Tibial nerve (tissue), 4 donors: ENCODE data around the gene PPP6R2. TPM values are rescaled to one million over a fixed set of nuclear protein-coding genes. Genes with fewer than 3 reads are reported as not detected.
"Not testable (repeated sequence)": the region's sequence is repeated elsewhere in the genome, so short reads cannot be mapped to it uniquely, and the experiment has no call there.

Experiments
- DNase-seq, 2 donors: peaks; one replicate each; pipeline ENCODE4 v3.0.0-alpha.2; 2019; ENCODE audit warnings: low spot score in 2 of 2
- H3K27ac ChIP-seq, 4 donors: fragments of 200-600 bp; sonication (generic) in 3 of 4; one replicate each; pipeline ENCODE4 v1.5.1; 2017 to 2019; ENCODE audit warnings: mild to moderate bottlenecking in 1 of 4
- H3K27me3 ChIP-seq, 2 donors: fragments of 200-600 bp; sonication (generic) in 1 of 2; one replicate each; pipeline versions ENCODE4 v1.5.1 to v1.6.0; 2017 to 2019
- H3K36me3 ChIP-seq, 3 donors: fragments of 200-600 bp; sonication (generic); one replicate each; pipeline ENCODE4 v1.5.1; 2018 to 2019
- H3K4me1 ChIP-seq, 4 donors: fragments of 200-600 bp; sonication (generic) in 3 of 4; one replicate each; pipeline ENCODE4 v1.5.1; 2017 to 2019
- H3K4me3 ChIP-seq, 4 donors: fragments of 200-600 bp; sonication (generic) in 3 of 4; one replicate each; pipeline ENCODE4 v1.5.1; 2017 to 2019; ENCODE audit warnings: mild to moderate bottlenecking in 1 of 4, moderate library complexity in 1 of 4
- H3K9me3 ChIP-seq, 4 donors: fragments of 200-600 bp; sonication (generic) in 3 of 4; one replicate each; pipeline ENCODE4 v1.5.1; 2017 to 2019
- CTCF ChIP-seq, 5 experiments: fragments of 200-600 bp in 3 of 5; fragments of 450-650 bp in 2 of 5; sonication (generic) in 3 of 5; IDR thresholded peaks; one replicate each; pipeline ENCODE4 v1.5.1; 2016 to 2019; ENCODE audit warnings: antibody characterized with exemption in 5 of 5, mild to moderate bottlenecking in 3 of 5, moderate library complexity in 2 of 5
- EP300 ChIP-seq, 2 donors: sonication (generic); formaldehyde crosslinking; IDR thresholded peaks; one replicate each; pipeline ENCODE4 v1.6.1; 2017; ENCODE audit warnings: antibody characterized with exemption in 2 of 2, mild to moderate bottlenecking in 1 of 2
- POLR2A ChIP-seq, 2 donors: fragments of 450-650 bp; IDR thresholded peaks; one replicate each; pipeline ENCODE4 v1.6.1; 2017; ENCODE audit warnings: antibody characterized with exemption in 2 of 2, mild to moderate bottlenecking in 2 of 2, moderate library complexity in 2 of 2
- WGBS, 2 donors: methylation state at CpG; one replicate each; pipeline ENCODE4 v1.1.5; 2018; 5-methylcytosine and 5-hydroxymethylcytosine counted together
- total RNA-seq, 4 donors: library from RNA; depleted of rRNA; stranded (reverse); fragments of >200 nt; gene quantifications; one replicate each; pipeline ENCODE4 v1.1.0, GENCODE V29; 2016

Gene PPP6R2
- total RNA-seq, 4 donors from 2014 or later: 55.9 to 112 (median 76.7) TPM

DNA sequence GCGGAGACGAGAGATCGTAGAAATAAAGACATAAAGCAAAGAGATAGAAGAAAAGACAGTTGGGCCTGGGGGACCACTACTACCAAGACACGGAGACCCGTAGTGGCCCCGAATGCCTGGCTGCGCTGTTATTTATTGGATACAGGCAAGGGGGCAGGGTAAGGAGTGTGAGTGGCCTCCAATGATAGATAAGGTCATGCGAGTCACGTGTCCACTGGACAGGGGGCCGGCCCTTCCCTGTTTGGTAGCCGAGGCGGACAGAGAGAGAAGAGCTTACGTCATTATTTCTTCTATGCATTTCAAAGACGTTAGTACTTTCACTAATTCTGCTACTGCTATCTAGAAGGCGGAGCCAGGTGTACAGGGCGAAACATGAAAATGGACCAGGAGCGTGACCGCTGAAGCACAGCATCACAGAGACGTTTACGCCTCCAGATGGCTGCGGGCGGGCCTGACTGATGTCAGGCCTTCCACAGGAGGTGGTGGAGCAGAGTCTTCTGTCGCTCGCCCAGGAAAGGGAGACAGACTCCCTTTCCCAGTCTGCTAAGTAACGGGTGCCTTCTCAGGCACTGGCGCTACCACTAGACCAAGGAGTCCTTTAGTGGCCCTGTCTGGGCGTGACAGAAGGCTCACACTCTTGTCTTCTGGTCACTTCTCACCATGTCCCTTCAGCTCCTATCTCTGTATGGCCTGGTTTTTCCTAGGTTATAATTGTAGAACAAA, 24.8 kb downstream of the PPP6R2 start:
- no peak overlapping the region for H3K27ac ChIP-seq
- no peak for DNase-seq
- H3K9me3 ChIP-seq: no peaks in the 10 kb centered on the region
- no peak for TF ChIP-seq POLR2A (IDR thresholded peaks at IDR 0.05)
- TF ChIP-seq EP300 (IDR thresholded peaks at IDR 0.05): no peak
- no peak for TF ChIP-seq CTCF (IDR thresholded peaks at IDR 0.05)
- peaks cover 0 to 24% (median 1%) of the 10 kb centered on the region in 4 donors for H3K4me1 ChIP-seq
- no peaks in the 10 kb centered on the region for H3K27me3 ChIP-seq
- H3K4me3 ChIP-seq: no peak overlapping the region
- WGBS, 2 donors: 91 to 92% methylated on average over 27 of the region's 27 CpGs
- H3K36me3 ChIP-seq: peaks cover 0 to 39% (median 0%) of the 10 kb centered on the region in 3 donors

- Histone ChIP-seq H3K27ac (no peak overlapping the region), H3K36me3 (peaks cover 0 to 67% (median 4%) of the 10 kb centered on the region in 3 donors), H3K27me3 (no peaks in the 10 kb centered on the region), H3K9me3 (no peaks in the 10 kb centered on the region), H3K4me1 (peaks cover 0 to 12% (median 1%) of the 10 kb centered on the region in 4 donors), H3K4me3 (no peak overlapping the region)
- no peak for DNase-seq
- WGBS, 2 donors: 94 to 97% methylated on average over 2 of the region's 2 CpGs
- TF ChIP-seq CTCF (IDR thresholded peaks at IDR 0.05) (no peak), EP300 (IDR thresholded peaks at IDR 0.05) (no peak), POLR2A (IDR thresholded peaks at IDR 0.05) (no peak)
Observed at GRCh38 chr22:50371101-50371648, 28.0 kb downstream of the PPP6R2 start.

DNA sequence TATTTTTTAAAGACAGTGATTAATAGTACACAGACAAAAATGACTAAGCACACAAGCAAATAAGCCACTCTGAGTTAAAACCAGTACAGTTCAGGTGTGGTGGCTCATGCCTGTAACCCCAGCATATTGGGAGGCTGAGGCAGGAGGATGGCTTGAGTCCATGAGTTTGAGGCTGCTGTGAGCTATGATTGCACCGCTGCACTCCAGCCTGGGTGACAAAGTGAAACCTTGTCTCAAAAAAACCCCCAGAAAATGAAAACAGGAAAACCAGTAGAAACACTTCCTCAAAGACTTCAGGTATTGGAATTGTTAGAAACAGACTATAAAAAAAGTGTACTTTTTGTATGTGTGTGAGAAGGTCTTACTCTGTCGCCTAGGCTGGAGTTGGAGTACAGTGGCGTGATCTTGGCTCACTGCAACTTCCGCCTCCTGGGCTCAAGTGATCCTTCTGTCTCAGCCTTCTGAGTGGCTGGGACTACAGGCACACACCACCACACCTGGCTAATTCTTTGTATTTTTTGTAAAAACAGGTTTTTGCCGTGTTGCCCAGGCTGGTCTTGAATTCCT, 33.0 kb downstream of the PPP6R2 start:
- no peak overlapping the region for H3K4me3 ChIP-seq
- peaks cover 5 to 74% (median 7%) of the 10 kb centered on the region in 3 donors for H3K36me3 ChIP-seq
- H3K27ac ChIP-seq: no peak overlapping the region
- WGBS, 2 donors: 79 to 94% methylated on average over 5 of the region's 5 CpGs
- DNase-seq: no peak
- no peaks in the 10 kb centered on the region for H3K4me1 ChIP-seq
- H3K9me3 ChIP-seq: no peaks in the 10 kb centered on the region
- H3K27me3 ChIP-seq: no peaks in the 10 kb centered on the region
- TF ChIP-seq POLR2A (IDR thresholded peaks at IDR 0.05) (no peak), EP300 (IDR thresholded peaks at IDR 0.05) (no peak), CTCF (IDR thresholded peaks at IDR 0.05) (no peak)

- H3K4me1 ChIP-seq, H3K27ac ChIP-seq, DNase-seq, H3K9me3 ChIP-seq, H3K4me3 ChIP-seq, H3K27me3 ChIP-seq: not testable (repeated sequence)
- peaks cover 2 to 40% (median 5%) of the 10 kb centered on the region in 3 donors for H3K36me3 ChIP-seq
- 89 to 90% methylated on average over 15 of the region's 15 CpGs for WGBS, 2 donors
Observed at GRCh38 chr22:50381021-50381555, 38.0 kb downstream of the PPP6R2 start.

DNA sequence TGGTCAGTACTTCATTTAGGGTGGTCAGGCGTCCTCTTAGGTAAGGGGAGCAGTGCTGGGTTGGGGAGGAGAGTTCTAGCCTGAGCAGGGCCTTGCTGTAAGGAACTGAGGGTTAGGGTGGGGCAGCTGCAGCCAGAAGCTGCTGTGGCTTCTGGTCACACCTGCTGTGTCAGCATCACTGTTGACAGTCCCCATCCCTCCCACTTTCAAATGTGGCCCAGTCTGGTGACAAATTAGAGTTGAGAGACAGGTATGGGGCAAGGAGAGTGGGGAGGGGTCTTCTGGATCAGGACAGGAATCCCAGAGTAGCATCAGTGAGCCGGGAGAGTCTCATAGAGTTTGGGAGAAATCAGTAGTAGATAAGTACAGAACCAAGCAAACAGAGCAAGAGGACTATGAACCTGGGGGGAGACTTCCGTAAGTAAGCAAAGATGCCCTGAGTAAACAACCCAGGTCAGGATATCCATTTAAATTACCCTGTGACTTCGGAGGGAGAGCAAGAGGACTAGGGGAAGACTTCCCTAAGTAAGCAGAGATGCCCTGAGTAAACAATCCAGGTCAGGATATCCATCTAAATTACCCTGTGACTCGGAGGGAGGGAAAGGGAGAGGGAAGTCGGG, 53.7 kb downstream of the PPP6R2 start:
- 52 to 56% methylated on average over 6 of the region's 6 CpGs for WGBS, 2 donors
- peaks cover 0 to 37% (median 0%) of the 10 kb centered on the region in 3 donors for H3K36me3 ChIP-seq
- peaks cover 0 to 35% (median 3%) of the 10 kb centered on the region in 4 donors for H3K4me1 ChIP-seq
- no peak overlapping the region for H3K27ac ChIP-seq
- H3K9me3 ChIP-seq: no peaks in the 10 kb centered on the region
- TF ChIP-seq EP300 (IDR thresholded peaks at IDR 0.05): no peak
- TF ChIP-seq CTCF (IDR thresholded peaks at IDR 0.05): no peak
- no peak for TF ChIP-seq POLR2A (IDR thresholded peaks at IDR 0.05)
- H3K27me3 ChIP-seq: no peaks in the 10 kb centered on the region
- no peak overlapping the region for H3K4me3 ChIP-seq
- DNase-seq: no peak

GRCh38 chr22:50397371-50398060, 54.4 kb downstream of the PPP6R2 start:
- not testable (repeated sequence) for DNase-seq, H3K27me3 ChIP-seq, H3K9me3 ChIP-seq, H3K27ac ChIP-seq, H3K4me3 ChIP-seq
- 70 to 72% methylated on average over 3 of the region's 4 CpGs for WGBS, 2 donors
- Histone ChIP-seq H3K36me3 (peaks cover 0 to 37% (median 0%) of the 10 kb centered on the region in 3 donors), H3K4me1 (peaks cover 0 to 39% (median 3%) of the 10 kb centered on the region in 4 donors)
